Heart left ventricle (tissue), 13 donors: ENCODE measurements around the gene BNIPL.

ENCODE experiments used
- CTCF ChIP-seq, 12 donors: fragments of 200-600 bp; sonication (generic) in 4 of 12; IDR thresholded peaks; one replicate each; pipeline versions ENCODE4 v1.5.0 to v1.8.0; 2018 to 2022; ENCODE audit warnings: antibody characterized with exemption in 12 of 12, mild to moderate bottlenecking in 5 of 12
- POLR2A ChIP-seq, 2 donors: fragments of 450-650 bp; IDR thresholded peaks; one replicate each; pipeline ENCODE4 v1.6.1; 2017; ENCODE audit warnings: antibody characterized with exemption in 2 of 2, mild to moderate bottlenecking in 2 of 2, moderate library complexity in 2 of 2
- donor health status: ischemic (EF 13 %, LVEDD 7.1; RV severe dilation, severe dysfunction).
- donor health status: DM: no; HTN: yes; CAD: no.
- donor health status: DM: no; HTN: no; CAD: no.
- donor health status: ischemic (EF 25% LVEDD 6.9; RV normal size, moderate dysfunction).
- donor health status: ischemic (EF 25% LVEDD 5.7; RV mildly dilated, moderate dysfunction).
- donor health status: ischemic (EF 35%, LVEDD 5.7; RV mildly dilated, moderate dysfunction).
- donor health status: nonischemic (EF 11% LVEDD 7.7; RV severe dilation, severe dysfunction).
- donor health status: DM: yes; HTN: yes; CAD: no.
- donor health status: PGD.
- donor health status: ischemic (EF 29% LVEDD 5.4; RV normal size, mild dysfunction).
- donor health status: nonischemic (EF 23%, LVEDD 6.1; RV moderate dilation, normal function).

GRCh38 chr1:150992626-150993025, 43.8 kb upstream of the BNIPL start:
- TF ChIP-seq CTCF (IDR thresholded peaks at IDR 0.05) = no peak
- no peak for TF ChIP-seq POLR2A (IDR thresholded peaks at IDR 0.05)
